ENCODE measurements around the gene TENM3. TPM values are rescaled to one million over a fixed set of nuclear protein-coding genes. Genes with fewer than 3 reads are reported as not detected.

The TENM3 gene
- total RNA-seq, 2 experiments from 2014 or later: not detected

DNA sequence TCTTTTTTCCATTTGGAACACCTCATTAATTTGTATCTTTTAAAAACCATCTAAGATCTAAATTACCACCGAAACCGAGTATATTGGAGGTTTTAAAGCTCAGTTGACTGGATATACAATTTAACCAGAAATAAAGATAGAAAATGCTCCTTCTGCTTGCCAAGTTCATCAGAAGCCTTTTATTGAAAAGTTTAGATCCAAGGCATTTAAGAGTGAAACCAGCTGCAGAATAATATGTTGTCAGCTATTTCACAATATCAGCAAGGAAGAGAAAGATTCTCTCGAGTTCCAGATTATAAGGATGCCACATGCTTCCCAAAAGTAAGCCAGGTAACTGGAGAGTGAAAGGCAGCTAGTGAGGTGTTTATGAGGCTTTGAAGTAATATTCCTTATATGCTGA lies 456.6 kb downstream of the TENM3 start:
- Histone ChIP-seq H3K4me1 (ENCODE audit: insufficient read depth, low read length, poor library complexity, severe bottlenecking) (no peaks in the 10 kb centered on the region), H3K4me3 (ENCODE audit: low read depth, low read length, poor library complexity, severe bottlenecking) (no peak overlapping the region), H3K36me3 (ENCODE audit: insufficient read depth, low read length) (no peaks in the 10 kb centered on the region), H3K27ac (ENCODE audit: low read depth, low read length, poor library complexity, severe bottlenecking) (no peak overlapping the region), H2AFZ (ENCODE audit: low read length) (no peak overlapping the region), H3K4me2 (ENCODE audit: low read length) (no peak overlapping the region), H3K9me2 (ENCODE audit: insufficient read depth, low read length) (no peaks in the 10 kb centered on the region), H4K20me1 (ENCODE audit: insufficient read depth, low read length) (no peaks in the 10 kb centered on the region), H3K79me2 (ENCODE audit: insufficient read depth, low read depth, low read length) (no peaks in the 10 kb centered on the region), H3K9me3 (ENCODE audit: low read length) (no peaks in the 10 kb centered on the region)
- BruUV-seq (replicated peaks): no TSS peak
- no peak for DNase-seq (ENCODE audit: low spot score)
- CTCF ChIA-PET (ENCODE audit: unreplicated experiment): no interaction called here
- intact Hi-C loops (cut with micrococcal nuclease; ENCODE audit: unreplicated experiment): no loop called here
- POLR2A ChIA-PET: interaction anchor here (1.0 kb wide), 1 partner anchor 40 kb away, joined by 4 read pairs; no protein-coding TSS in a partner anchor
- TF ChIP-seq, protein P1, sequence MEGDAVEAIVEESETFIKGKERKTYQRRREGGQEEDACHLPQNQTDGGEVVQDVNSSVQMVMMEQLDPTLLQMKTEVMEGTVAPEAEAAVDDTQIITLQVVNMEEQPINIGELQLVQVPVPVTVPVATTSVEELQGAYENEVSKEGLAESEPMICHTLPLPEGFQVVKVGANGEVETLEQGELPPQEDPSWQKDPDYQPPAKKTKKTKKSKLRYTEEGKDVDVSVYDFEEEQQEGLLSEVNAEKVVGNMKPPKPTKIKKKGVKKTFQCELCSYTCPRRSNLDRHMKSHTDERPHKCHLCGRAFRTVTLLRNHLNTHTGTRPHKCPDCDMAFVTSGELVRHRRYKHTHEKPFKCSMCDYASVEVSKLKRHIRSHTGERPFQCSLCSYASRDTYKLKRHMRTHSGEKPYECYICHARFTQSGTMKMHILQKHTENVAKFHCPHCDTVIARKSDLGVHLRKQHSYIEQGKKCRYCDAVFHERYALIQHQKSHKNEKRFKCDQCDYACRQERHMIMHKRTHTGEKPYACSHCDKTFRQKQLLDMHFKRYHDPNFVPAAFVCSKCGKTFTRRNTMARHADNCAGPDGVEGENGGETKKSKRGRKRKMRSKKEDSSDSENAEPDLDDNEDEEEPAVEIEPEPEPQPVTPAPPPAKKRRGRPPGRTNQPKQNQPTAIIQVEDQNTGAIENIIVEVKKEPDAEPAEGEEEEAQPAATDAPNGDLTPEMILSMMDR (conservative IDR thresholded peaks at IDR 0.05; ENCODE audit: low read length): no peak
- no peak for TF ChIP-seq EZH2phosphoT487 (IDR thresholded peaks at IDR 0.05; ENCODE audit: borderline replicate concordance, low read depth, low read length)

DNA sequence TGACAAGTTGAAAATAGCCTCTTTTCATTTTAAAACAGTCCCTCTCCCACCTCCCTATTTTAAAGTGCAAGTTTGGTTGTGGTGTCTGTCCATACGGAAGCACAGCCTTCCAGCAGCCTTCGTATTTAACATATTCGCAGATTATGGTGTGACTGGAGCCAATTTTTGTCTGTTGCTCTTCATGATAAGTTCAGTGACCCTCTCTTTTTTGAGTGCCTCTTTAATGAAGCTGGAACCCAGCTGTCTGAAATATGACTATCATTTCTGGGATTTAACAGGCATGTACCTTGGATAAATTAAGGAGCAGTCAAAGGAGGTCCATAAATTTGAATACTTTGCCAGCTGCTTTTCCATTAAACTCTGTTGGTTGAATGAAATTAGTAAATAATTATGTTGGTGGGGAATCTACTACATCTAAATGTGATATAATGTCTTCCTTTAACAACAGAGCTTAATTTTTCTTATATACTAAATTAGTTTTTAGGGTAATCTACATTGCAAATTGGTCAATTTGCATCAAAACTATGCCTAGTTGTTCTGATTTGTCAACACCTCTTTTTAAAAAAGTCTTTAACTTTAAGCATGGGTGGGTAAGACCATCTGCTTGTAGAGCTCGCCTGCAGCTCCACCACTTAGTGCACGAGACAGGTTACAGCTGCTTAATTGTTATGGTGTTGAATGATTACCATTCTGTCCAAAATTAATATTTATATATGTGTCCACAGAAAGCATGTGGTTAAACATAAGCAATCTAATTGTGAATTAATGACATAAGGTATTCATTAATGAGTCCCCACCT lies 457.4 kb downstream of the TENM3 start:
- intact Hi-C loops (cut with micrococcal nuclease; ENCODE audit: unreplicated experiment): no loop called here
- ChIA-PET POLR2A (interaction anchor here (0.6 to 1.0 kb wide), 3 partner anchors 10 to 221 kb away, joined by 3 to 4 read pairs (median 4); no protein-coding TSS in a partner anchor), CTCF (ENCODE audit: unreplicated experiment) (no interaction called here)
- Histone ChIP-seq H2AFZ (ENCODE audit: low read length) (no peak overlapping the region), H3K4me1 (ENCODE audit: insufficient read depth, low read length, poor library complexity, severe bottlenecking) (no peaks in the 10 kb centered on the region), H3K36me3 (ENCODE audit: insufficient read depth, low read length) (no peaks in the 10 kb centered on the region), H4K20me1 (ENCODE audit: insufficient read depth, low read length) (no peaks in the 10 kb centered on the region), H3K9me2 (ENCODE audit: insufficient read depth, low read length) (no peaks in the 10 kb centered on the region), H3K27ac (ENCODE audit: low read depth, low read length, poor library complexity, severe bottlenecking) (no peak overlapping the region), H3K79me2 (ENCODE audit: insufficient read depth, low read depth, low read length) (no peaks in the 10 kb centered on the region), H3K4me2 (ENCODE audit: low read length) (no peak overlapping the region), H3K9me3 (ENCODE audit: low read length) (no peaks in the 10 kb centered on the region), H3K4me3 (ENCODE audit: low read depth, low read length, poor library complexity, severe bottlenecking) (no peak overlapping the region)
- no peak for DNase-seq (ENCODE audit: low spot score)
- no TSS peak for BruUV-seq (replicated peaks)
- no peak for TF ChIP-seq EZH2phosphoT487 (IDR thresholded peaks at IDR 0.05; ENCODE audit: borderline replicate concordance, low read depth, low read length)
- TF ChIP-seq, protein P1 (conservative IDR thresholded peaks at IDR 0.05; ENCODE audit: low read length): no peak

DNA sequence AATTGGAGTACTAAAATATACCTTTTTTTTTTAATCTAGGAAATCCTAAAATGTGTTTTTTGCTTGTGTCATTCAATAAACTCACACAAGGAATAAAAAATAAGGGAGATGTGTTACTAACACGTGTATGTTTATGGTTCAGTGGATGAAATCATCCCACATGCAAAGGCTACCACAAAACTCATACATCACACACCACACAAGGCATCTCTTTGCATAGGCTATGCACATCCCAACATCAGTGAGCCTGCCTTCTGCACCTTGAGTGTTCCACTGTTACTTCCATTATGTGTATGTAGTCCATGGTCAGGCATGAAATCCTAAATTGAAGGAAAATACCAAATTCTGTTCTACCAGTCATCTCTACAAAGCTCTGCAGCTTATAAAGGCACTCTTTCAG lies 460.9 kb downstream of the TENM3 start:
- H3K4me2 ChIP-seq (ENCODE audit: low read length): no peak overlapping the region
- no peaks in the 10 kb centered on the region for H3K36me3 ChIP-seq (ENCODE audit: insufficient read depth, low read length)
- no peaks in the 10 kb centered on the region for H4K20me1 ChIP-seq (ENCODE audit: insufficient read depth, low read length)
- H3K9me2 ChIP-seq (ENCODE audit: insufficient read depth, low read length): no peaks in the 10 kb centered on the region
- CTCF ChIA-PET (ENCODE audit: unreplicated experiment): no interaction called here
- no peaks in the 10 kb centered on the region for H3K9me3 ChIP-seq (ENCODE audit: low read length)
- intact Hi-C loops (cut with micrococcal nuclease; ENCODE audit: unreplicated experiment): no loop called here
- no peak overlapping the region for H3K27ac ChIP-seq (ENCODE audit: low read depth, low read length, poor library complexity, severe bottlenecking)
- no peak overlapping the region for H2AFZ ChIP-seq (ENCODE audit: low read length)
- no peaks in the 10 kb centered on the region for H3K79me2 ChIP-seq (ENCODE audit: insufficient read depth, low read depth, low read length)
- POLR2A ChIA-PET: no interaction called here
- H3K4me3 ChIP-seq (ENCODE audit: low read depth, low read length, poor library complexity, severe bottlenecking): no peak overlapping the region
- no peak for TF ChIP-seq EZH2phosphoT487 (IDR thresholded peaks at IDR 0.05; ENCODE audit: borderline replicate concordance, low read depth, low read length)
- TF ChIP-seq, protein P1 (conservative IDR thresholded peaks at IDR 0.05; ENCODE audit: low read length): no peak
- no peaks in the 10 kb centered on the region for H3K4me1 ChIP-seq (ENCODE audit: insufficient read depth, low read length, poor library complexity, severe bottlenecking)
- BruUV-seq (replicated peaks): no TSS peak
- no peak for DNase-seq (ENCODE audit: low spot score)

Measured in OCI-LY7 (cell line).